Measurements from ENCODE around the gene ZC3H4. TPM values are rescaled to one million over a fixed set of nuclear protein-coding genes. Genes with fewer than 3 reads are reported as not detected.

Gene ZC3H4
- total and polyA plus RNA-seq, 2 donors (not counting 1 experiment from before 2014, with no cell fraction given), result 12.7 to 73.7 TPM

DNA sequence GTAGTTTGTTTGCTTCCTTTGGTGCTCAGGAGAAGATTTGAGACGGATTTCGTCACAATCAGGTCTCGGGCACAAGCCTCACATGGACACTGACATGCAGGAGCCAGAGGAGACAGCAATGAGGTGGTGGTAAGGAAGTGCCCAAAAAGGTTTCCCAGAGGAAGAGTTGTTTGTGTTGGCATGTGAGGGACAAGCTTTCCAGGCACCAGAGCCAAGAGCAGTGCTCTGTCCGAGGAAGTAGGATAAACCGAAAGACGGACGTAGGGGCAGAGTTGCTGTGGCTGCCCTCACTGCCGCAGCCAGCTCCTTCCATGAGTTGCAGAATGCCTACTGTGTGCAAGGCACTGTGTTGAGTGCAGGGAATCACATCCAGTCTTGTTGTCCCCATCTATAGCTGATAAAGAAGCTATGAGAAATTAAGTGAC is 44.8 kb upstream of the ZC3H4 start:
- ChIA-PET CTCF (interaction anchor here (0.6 to 3.2 kb wide), 8 partner anchors 8 to 500 kb away, joined by 3 to 15 read pairs (median 4); no protein-coding TSS in a partner anchor), POLR2A (no interaction called here)
- Mint-ChIP-seq H3K27me3 (no peaks in the 10 kb centered on the region), H3K4me1 (peaks cover 27% of the 10 kb centered on the region), H3K4me3 (peak overlapping the region; percentile 59), H3K9me3 (ENCODE audit: insufficient read depth) (no peaks in the 10 kb centered on the region), H3K27ac (peak overlapping the region; percentile 90)
- no peaks in the 10 kb centered on the region for H3K79me2 ChIP-seq (ENCODE audit: control insufficient read depth, insufficient read depth, low read length)
- intact Hi-C loops (cut with micrococcal nuclease), result no loop called here
- peaks cover 24 to 28% of the 10 kb centered on the region in 2 donors for H3K4me1 ChIP-seq (ENCODE audit: control insufficient read depth in 2 of 2, insufficient read depth in 2 of 2, low read length in 2 of 2)
- DNase-seq, result no peak
- H3K27me3 ChIP-seq (replicated peaks in 1 of 4; ENCODE audit: control extremely low read depth in 1 of 4, control insufficient read depth in 3 of 4, insufficient read depth in 4 of 4, low read length in 3 of 4), result no peaks in the 10 kb centered on the region
- H2AFZ ChIP-seq (ENCODE audit: insufficient read depth, low read depth, low read length, poor library complexity, severe bottlenecking), result peak overlapping the region; percentile 55
- H3K9me3 ChIP-seq (ENCODE audit: control extremely low read depth in 1 of 3, control insufficient read depth in 2 of 3, insufficient read depth in 1 of 3, low read length in 2 of 3), result no peaks in the 10 kb centered on the region
- H4K20me1 ChIP-seq (ENCODE audit: control insufficient read depth, insufficient read depth, low read length, poor library complexity, severe bottlenecking), result no peaks in the 10 kb centered on the region
- peak overlapping the region in 2 of 5 experiments; percentile 15 to 31 for H3K4me3 ChIP-seq (ENCODE audit: control extremely low read depth in 1 of 5, extremely low read depth in 1 of 5, insufficient read depth in 1 of 5, low read depth in 2 of 5, low read length in 4 of 5)
- peak overlapping the region; percentile 66 for H3K4me2 ChIP-seq (replicated peaks; ENCODE audit: low read depth, low read length, poor library complexity, severe bottlenecking)
- peaks cover 0 to 26% of the 10 kb centered on the region in 2 experiments for H3K36me3 ChIP-seq (replicated peaks in 1 of 2; ENCODE audit: control extremely low read depth in 1 of 2, control insufficient read depth in 1 of 2, extremely low read depth in 1 of 2, insufficient read depth in 2 of 2, low read length in 1 of 2)
- peak overlapping the region; percentile 14 to 55 for H3K27ac ChIP-seq (ENCODE audit: low read length in 2 of 2)
- WGBS (ENCODE audit: insufficient coverage), result 57% methylated on average over 8 of the region's 8 CpGs
- peak overlapping the region; percentile 33 for H3K9ac ChIP-seq (ENCODE audit: low read length)
- ATAC-seq (ENCODE audit: low read depth), result no peak
- TF ChIP-seq, protein P1, sequence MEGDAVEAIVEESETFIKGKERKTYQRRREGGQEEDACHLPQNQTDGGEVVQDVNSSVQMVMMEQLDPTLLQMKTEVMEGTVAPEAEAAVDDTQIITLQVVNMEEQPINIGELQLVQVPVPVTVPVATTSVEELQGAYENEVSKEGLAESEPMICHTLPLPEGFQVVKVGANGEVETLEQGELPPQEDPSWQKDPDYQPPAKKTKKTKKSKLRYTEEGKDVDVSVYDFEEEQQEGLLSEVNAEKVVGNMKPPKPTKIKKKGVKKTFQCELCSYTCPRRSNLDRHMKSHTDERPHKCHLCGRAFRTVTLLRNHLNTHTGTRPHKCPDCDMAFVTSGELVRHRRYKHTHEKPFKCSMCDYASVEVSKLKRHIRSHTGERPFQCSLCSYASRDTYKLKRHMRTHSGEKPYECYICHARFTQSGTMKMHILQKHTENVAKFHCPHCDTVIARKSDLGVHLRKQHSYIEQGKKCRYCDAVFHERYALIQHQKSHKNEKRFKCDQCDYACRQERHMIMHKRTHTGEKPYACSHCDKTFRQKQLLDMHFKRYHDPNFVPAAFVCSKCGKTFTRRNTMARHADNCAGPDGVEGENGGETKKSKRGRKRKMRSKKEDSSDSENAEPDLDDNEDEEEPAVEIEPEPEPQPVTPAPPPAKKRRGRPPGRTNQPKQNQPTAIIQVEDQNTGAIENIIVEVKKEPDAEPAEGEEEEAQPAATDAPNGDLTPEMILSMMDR (IDR thresholded peaks at IDR 0.05), result no peak
- no peak for TF ChIP-seq EZH2 (IDR thresholded peaks at IDR 0.05; ENCODE audit: borderline replicate concordance, insufficient read depth, low read depth, low read length, poor library complexity, severe bottlenecking)
